ENCODE results near the gene FOXC1.

The FOXC1 gene

GRCh38 chr6:1598886-1599285, 10.8 kb upstream of the FOXC1 start:
- DNase-seq (ENCODE audit: extremely low read depth in 1 of 2, low read depth in 1 of 2), result no peak

DNA sequence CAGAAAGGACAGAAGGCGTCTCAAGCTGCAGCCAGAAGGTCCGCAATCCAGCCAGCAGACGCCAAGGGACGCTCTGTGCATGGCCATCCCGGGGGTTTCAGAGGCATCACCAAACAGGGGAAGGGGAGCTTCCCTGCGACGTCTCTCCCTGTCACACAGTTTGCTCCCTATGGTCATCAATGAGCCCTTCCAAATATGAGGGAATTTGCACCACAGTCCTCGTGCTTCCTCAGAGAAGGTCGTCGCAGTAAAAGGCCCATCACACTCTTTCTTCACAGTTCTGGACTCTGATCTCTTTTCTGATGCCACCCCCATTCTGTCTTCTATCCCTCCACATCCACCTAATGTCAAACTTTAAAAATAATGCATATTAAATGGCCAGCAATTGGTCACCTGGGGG, 10.2 kb upstream of the FOXC1 start:
- DNase-seq (ENCODE audit: extremely low read depth in 1 of 2, low read depth in 1 of 2), result no peak

GRCh38 chr6:1600063-1600763, 9.5 kb upstream of the FOXC1 start:
- no peak for DNase-seq (ENCODE audit: extremely low read depth in 1 of 2, low read depth in 1 of 2)

- DNase-seq (ENCODE audit: extremely low read depth in 1 of 2, low read depth in 1 of 2), result no peak
Measured at GRCh38 chr6:1600764-1601157, 9.0 kb upstream of the FOXC1 start.

DNA sequence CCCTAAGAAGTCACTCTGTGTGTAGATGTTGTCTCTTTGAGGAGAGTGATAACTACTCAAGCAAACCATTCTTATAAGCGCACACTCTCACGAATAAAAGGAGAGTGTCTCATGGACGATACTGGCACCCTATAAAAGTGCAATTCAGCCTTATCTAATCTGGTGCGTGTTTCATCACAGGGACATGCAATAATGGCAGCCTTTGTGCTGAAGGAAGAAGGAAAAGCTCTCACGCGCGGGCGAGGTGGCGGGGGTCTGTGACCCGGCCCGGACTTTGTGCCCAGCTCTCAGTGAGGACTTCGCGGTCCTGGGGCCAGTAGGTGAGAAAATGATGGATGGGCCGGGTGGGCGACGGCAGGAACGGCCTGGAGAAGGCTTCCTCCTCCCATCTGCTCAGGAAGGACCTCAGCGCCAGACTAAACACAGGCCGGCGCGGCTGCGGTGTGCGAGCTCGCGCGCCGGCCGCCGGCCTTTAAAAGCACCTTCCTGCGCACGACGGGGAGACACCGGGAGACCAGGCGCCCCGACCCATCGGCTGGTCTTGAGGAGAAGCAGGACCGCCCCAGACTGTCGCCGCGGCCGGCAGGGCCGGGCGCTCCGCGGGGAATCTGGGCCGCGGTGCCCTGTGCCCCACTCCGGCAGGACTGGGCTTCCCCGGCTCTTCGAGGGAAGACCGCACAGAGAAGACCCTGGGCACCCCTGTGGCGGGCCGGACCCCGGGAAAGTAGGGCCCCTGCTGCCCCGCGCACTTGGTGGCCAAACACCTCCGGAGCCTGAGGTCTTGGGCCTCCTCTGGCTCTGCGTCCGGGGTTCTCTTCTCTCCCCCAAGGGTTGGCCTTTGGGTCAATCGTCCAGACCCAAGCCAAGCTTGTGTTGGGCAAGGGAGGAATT, 8.3 kb upstream of the FOXC1 start:
- no peak for DNase-seq (ENCODE audit: extremely low read depth in 1 of 2, low read depth in 1 of 2)

GRCh38 chr6:1602049-1602713, 7.5 kb upstream of the FOXC1 start:
- DNase-seq (ENCODE audit: extremely low read depth in 1 of 2, low read depth in 1 of 2), result no peak

DNA sequence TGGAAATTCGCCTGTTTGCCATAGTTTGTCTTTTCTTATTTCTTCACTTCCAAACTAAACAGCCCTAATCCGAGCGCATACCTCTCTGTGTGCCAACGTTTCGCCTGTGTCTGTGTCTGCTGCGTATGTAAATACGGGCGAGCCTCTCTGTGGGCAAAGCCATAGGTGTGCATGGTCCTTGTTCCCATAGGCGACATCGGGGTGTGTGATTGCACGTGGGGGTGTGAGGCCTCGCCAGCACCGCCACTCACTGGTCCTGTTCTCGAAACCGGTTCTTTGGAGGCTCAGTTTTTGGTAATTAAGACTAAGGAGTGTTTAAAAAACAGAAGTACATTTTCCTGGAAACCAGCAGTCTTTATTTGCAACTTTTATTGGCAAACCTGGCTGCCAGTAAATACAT, 6.0 kb upstream of the FOXC1 start:
- DNase-seq (ENCODE audit: extremely low read depth in 1 of 2, low read depth in 1 of 2), result no peak

- peak in 1 of 2 donors; percentile 40 for DNase-seq (ENCODE audit: extremely low read depth in 1 of 2, low read depth in 1 of 2)
Measured at GRCh38 chr6:1604158-1605003, 5.3 kb upstream of the FOXC1 start.

DNA sequence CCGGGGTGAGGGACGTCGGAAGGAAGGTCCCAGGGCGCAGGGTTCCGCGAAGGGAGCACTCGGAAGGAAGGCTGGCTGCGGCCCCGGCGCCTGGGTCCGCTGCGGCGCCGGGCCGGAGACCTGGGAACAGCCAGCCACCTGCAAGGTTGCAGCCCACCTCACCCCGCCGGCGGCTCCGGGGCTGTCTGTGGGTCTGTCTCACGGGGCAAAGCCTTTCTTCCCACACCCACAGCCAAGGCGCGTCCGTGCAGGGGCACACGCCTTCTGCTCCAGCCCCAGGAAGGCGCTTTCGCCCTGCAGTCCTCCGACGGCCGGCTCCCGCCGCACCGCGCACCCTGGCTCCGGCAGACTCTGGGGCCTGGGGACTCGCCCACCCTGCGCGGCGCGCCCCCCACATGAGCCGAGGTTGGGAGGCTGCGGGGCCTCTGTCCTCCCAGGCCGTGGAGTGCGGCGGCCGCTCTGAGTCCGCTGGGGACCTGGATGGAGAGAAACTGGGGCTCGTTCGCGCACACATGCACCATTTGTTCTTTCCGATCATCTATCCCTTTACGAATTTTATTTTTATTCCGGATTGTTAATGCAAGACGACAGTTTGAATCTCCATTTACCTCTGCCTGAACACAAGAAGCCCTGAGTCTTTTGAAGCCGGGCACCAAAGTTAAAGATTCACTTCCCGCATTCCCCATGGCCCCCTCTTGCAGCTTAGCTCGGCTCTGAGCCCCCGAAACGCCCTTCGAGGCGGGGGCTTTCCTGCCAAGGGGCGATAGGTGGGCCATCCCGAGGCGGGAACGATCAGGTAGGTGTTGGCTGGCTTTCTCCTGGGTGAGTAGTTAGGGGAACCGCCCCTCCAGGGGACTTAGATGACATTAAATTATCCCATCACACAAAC, 4.5 kb upstream of the FOXC1 start:
- no peak for DNase-seq (ENCODE audit: extremely low read depth in 1 of 2, low read depth in 1 of 2)

DNA sequence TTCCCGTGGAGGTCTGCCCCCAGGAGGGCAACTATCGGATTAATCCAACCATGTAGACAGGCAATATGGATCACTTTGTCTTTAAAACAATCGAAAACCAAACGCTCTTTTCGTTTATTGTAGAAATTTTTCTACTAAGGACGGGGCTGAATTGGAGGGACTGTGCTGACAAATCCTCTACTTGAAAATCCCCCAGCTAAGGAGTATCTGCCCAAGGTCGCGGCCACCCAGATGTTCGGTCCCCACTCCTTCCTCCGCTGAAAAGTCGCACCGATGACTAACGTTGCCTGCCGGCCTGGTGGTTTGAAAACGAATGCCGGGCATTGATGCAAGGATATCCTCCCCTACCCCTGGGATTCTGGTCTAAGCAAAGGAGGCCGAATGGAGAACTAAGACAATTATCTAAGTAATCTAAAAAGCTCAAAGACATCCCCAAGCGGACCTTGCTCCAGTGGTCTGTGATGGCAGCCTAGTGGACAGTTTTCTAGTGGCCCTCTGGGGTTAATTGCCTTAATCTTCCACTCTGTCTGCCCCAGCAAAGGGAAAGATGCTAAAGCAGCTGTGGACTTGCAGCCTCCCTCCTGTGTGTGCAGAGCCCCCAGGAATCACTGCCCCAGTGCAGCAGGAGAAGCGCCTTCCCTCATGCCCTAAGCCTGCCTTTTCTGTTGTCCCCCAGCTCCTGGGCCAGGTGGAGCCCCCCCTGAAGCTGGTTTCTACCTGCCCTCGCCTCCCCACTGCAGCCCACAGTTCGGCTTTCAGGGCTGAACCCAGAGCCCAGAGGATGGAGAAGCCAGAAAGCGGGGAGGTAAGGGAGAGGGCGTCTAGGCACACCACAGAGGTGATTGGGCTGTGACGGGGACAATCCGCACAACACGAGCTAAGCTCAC, 3.6 kb upstream of the FOXC1 start:
- DNase-seq (ENCODE audit: extremely low read depth in 1 of 2, low read depth in 1 of 2), result no peak

GRCh38 chr6:1606780-1607515, 2.8 kb upstream of the FOXC1 start:
- no peak for DNase-seq (ENCODE audit: extremely low read depth in 1 of 2, low read depth in 1 of 2)

GRCh38 chr6:1607516-1608221, 2.0 kb upstream of the FOXC1 start:
- no peak for DNase-seq (ENCODE audit: extremely low read depth in 1 of 2, low read depth in 1 of 2)

DNA sequence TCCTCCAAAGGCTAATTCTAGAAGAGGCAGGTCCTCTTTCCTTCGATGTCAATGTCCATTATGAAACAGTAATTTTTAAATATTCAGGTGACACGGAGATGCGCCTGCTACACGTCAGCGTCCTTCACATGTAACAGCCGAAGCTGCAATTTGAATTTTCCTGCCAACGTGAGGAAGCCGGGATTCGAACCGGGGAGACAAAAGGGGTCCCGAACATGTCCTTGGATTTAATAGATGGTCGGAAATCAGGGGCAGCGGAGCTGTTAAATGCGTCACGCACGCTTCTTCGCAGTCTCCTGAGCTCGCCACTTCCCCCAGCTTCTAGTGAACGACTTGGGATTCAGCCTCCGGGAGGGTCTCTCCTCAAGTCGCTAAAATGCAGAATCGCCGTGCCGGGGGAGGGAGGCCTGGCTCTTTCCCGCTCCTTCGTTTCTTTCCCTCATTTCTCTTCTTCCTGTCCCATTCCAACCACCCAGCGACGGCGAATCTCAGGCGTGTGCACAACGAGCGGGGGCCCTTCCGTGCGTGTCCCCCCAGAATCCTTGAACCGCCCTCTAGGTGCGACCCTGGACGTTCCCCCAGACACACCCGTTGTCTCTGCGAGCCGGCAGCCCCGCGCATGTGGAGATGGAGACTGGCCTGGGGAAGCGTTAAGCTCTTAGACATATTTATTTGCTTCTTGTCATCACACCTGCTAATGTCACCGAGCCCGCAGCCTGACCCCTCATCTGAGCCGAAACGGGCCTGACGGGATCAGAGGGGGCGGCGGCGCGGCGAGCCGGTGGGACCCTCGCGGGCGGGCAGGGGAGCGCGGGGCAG, 1.3 kb upstream of the FOXC1 start:
- no peak for DNase-seq (ENCODE audit: extremely low read depth in 1 of 2, low read depth in 1 of 2)

GRCh38 chr6:1609041-1609647, 571 bp upstream of the FOXC1 start:
- no peak for DNase-seq (ENCODE audit: extremely low read depth in 1 of 2, low read depth in 1 of 2)

DNA sequence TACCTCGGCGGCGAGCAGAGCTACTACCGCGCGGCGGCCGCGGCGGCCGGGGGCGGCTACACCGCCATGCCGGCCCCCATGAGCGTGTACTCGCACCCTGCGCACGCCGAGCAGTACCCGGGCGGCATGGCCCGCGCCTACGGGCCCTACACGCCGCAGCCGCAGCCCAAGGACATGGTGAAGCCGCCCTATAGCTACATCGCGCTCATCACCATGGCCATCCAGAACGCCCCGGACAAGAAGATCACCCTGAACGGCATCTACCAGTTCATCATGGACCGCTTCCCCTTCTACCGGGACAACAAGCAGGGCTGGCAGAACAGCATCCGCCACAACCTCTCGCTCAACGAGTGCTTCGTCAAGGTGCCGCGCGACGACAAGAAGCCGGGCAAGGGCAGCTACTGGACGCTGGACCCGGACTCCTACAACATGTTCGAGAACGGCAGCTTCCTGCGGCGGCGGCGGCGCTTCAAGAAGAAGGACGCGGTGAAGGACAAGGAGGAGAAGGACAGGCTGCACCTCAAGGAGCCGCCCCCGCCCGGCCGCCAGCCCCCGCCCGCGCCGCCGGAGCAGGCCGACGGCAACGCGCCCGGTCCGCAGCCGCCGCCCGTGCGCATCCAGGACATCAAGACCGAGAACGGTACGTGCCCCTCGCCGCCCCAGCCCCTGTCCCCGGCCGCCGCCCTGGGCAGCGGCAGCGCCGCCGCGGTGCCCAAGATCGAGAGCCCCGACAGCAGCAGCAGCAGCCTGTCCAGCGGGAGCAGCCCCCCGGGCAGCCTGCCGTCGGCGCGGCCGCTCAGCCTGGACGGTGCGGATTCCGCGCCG, 994 bp downstream of the FOXC1 start:
- no peak for DNase-seq (ENCODE audit: extremely low read depth in 1 of 2, low read depth in 1 of 2)

DNA sequence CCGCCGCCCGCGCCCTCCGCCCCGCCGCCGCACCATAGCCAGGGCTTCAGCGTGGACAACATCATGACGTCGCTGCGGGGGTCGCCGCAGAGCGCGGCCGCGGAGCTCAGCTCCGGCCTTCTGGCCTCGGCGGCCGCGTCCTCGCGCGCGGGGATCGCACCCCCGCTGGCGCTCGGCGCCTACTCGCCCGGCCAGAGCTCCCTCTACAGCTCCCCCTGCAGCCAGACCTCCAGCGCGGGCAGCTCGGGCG, 1.5 kb downstream of the FOXC1 start:
- no peak for DNase-seq (ENCODE audit: extremely low read depth in 1 of 2, low read depth in 1 of 2)
